ENCODE results near the gene CHCHD6.

Gene CHCHD6

DNA sequence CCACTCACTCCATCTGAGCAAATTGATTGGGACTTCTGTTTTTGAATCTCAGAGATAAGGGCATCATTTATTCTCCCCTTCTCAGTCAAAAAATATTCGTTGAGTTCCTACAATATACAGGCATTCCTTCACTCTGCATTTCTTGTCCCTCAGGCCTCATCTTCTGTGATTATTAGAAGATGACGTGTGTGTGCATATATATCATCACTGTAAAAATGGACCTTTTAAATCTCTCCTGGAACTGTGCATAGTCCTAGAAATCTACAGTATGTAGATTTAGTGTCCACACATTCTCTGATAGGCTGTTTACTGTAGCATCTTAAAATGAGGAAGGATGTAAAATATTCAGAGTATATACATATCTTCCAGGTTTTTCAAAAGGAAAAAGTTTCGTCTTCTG, 235.7 kb downstream of the CHCHD6 start:
- DNase-seq (ENCODE audit: low spot score) = no peak
- TF ChIP-seq, protein P1, sequence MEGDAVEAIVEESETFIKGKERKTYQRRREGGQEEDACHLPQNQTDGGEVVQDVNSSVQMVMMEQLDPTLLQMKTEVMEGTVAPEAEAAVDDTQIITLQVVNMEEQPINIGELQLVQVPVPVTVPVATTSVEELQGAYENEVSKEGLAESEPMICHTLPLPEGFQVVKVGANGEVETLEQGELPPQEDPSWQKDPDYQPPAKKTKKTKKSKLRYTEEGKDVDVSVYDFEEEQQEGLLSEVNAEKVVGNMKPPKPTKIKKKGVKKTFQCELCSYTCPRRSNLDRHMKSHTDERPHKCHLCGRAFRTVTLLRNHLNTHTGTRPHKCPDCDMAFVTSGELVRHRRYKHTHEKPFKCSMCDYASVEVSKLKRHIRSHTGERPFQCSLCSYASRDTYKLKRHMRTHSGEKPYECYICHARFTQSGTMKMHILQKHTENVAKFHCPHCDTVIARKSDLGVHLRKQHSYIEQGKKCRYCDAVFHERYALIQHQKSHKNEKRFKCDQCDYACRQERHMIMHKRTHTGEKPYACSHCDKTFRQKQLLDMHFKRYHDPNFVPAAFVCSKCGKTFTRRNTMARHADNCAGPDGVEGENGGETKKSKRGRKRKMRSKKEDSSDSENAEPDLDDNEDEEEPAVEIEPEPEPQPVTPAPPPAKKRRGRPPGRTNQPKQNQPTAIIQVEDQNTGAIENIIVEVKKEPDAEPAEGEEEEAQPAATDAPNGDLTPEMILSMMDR (IDR thresholded peaks at IDR 0.05; ENCODE audit: extremely low read depth, insufficient read depth, missing control alignments) = no peak
- in situ Hi-C loops (cut with MboI; ENCODE audit: low pct_unique_long_range_greater_than_20kb, low sequenced_read_pairs, unreplicated experiment) = no loop called here

DNA sequence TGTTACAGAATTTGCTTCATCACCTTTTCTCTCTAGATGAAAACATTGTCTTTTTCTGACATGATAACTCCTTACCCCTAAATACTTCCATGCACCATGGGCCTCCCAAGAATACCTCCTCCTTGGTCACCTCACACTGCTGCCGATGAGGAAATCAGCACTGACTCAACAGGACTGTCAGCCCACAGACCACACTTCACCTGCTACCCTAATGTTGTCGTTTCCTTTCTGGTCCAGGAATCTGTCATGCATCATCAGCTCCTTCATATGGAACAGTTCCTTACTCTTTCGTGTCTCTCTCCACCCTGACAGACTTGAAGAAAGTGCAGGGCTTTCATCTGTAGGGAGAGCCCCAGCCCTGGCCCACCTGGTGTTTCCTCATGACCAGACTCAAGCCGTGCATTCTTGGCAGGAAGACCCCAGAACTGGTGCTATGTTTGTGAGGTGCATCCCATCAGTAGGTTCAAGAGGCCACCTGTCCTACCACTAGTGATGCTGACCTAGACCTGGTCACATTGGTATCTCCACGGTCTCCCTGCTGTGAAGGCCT, 237.8 kb downstream of the CHCHD6 start:
- TF ChIP-seq, protein P1 (IDR thresholded peaks at IDR 0.05; ENCODE audit: extremely low read depth, insufficient read depth, missing control alignments) = no peak
- in situ Hi-C loops (cut with MboI; ENCODE audit: low pct_unique_long_range_greater_than_20kb, low sequenced_read_pairs, unreplicated experiment) = no loop called here
- DNase-seq (ENCODE audit: low spot score) = no peak

DNA sequence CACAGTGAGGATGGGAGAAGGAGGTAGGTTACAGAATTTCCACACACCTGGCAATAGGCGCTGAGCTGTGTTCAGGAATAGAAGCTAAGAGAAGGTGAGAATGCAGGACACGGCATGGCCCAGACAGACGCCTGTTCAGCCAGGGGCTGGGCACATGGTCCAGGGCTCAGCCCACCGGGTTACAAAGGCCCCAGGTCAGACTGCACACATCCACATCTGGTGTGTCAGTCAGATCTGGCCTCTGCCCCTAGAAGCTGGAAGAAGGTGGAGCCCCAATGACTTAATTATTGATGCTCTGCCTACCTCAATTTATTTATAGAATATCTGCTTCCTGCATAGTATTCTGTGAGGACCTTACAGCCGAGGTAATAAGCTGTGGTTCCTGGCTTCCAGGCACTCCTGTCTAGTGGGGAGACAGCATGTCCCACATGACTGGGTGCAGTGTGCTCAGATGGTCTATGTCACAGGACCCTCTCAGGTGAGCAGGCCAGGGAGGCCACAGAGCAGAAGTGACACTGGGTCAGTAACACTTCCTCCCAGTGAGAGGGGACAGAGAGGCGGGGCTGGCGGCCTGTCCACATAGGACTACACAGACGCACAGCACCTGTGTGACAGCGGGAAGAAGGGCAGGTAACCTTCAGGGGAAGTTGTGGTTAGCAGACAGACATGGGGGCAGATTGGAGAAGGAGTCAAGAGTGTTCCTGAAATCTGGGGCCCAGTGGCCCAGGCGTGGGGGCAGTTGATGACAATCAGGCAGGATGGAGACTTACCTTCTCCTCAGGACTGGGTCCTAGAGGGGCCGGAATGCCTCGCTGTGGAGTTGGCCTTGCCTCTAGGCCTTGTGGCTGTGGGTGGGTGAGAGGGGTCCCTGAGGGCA, 240.3 kb downstream of the CHCHD6 start:
- in situ Hi-C loops (cut with MboI; ENCODE audit: low pct_unique_long_range_greater_than_20kb, low sequenced_read_pairs, unreplicated experiment) = no loop called here
- no peak for DNase-seq (ENCODE audit: low spot score)
- TF ChIP-seq, protein P1 (IDR thresholded peaks at IDR 0.05; ENCODE audit: extremely low read depth, insufficient read depth, missing control alignments) = no peak

DNA sequence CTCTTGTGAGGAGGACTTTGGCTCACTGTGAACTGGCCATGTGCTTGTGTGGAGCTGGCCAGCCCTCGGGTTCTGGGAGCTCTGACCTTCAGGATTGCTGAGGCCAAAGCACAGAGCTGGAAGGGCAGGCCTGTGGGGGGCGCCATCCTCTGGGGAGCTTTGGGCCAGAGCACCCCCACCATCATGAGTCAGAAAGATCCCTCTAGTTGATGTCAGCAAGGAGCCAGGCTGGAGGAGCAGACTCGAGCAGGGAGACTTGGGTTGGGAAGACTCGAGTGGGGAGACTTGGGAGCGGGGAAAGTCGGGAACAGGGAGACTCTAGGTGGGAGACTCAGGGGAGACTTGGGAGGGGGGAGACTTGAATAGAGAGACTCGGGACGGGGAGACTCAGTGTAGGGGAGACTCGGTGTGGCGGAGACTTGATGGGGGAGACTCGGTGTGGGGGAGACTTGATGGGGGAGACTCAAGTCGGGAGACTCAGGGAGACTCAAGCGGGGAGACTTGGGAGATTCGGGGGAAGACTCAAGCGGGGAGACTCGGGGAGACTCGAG, 241.2 kb downstream of the CHCHD6 start:
- DNase-seq (ENCODE audit: low spot score) = no peak
- in situ Hi-C loops (cut with MboI; ENCODE audit: low pct_unique_long_range_greater_than_20kb, low sequenced_read_pairs, unreplicated experiment) = no loop called here
- TF ChIP-seq, protein P1 (IDR thresholded peaks at IDR 0.05; ENCODE audit: extremely low read depth, insufficient read depth, missing control alignments) = peak; percentile 19

DNA sequence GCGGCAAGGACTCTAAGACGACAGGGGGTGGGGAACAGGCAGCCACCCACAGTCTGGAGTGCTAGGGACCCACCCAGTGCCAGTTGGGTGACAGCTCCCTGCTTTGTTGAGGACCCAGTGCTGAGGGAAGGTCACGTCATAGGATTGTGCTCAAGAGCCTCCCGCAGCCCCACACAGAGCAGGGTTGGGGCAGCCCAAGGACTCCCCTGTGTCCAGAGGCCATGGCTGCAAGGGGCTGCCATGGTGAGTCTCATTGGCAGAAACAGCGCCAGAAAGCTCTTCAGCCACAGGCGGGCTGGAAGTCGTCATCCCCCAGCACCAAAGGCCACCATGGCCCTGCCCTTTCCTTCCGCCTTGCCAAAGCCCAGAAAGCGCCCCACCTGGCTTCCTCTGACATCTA, 241.9 kb downstream of the CHCHD6 start:
- TF ChIP-seq, protein P1 (IDR thresholded peaks at IDR 0.05; ENCODE audit: extremely low read depth, insufficient read depth, missing control alignments) = no peak
- DNase-seq (ENCODE audit: low spot score) = no peak
- in situ Hi-C loops (cut with MboI; ENCODE audit: low pct_unique_long_range_greater_than_20kb, low sequenced_read_pairs, unreplicated experiment) = no loop called here

DNA sequence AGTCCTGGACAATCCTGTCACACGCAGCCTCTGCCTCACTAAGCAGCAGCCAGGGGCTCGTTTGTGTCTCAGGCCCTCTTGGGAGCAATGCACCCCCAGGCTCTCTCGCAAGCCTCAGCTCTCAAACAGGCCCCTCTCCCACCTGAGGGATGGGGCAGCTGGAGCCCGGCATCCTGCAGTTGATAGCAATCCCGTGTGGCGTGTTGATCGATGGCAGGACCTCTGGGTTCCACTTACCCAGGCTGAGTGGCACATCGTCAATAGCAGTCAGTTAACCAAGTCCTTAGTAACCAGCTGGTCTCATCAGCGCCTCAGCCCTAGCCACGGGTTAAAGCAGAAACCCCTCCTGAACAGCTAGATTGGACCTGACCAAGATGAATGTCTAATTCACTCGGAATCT, 242.4 kb downstream of the CHCHD6 start:
- TF ChIP-seq, protein P1 (IDR thresholded peaks at IDR 0.05; ENCODE audit: extremely low read depth, insufficient read depth, missing control alignments) = no peak
- in situ Hi-C loops (cut with MboI; ENCODE audit: low pct_unique_long_range_greater_than_20kb, low sequenced_read_pairs, unreplicated experiment) = no loop called here
- no peak for DNase-seq (ENCODE audit: low spot score)
